Islet of Langerhans (tissue), 1 donor: ENCODE results near the gene WDR54.

Experiments
- FAIRE-seq: peaks from one replicate; lab custom pipeline; 2011; peaks lifted over from hg19 to GRCh38; lab: Jason Lieb, UNC

The WDR54 gene

GRCh38 chr2:74421221-74421870 is at the start of gene WDR54, which contains the start of gene C2orf81:
Gene WDR54, plus strand, starts transcription at chr2:74421730. Its CDS starts 424 bp downstream, at chr2:74422154.
Gene C2orf81, minus strand, starts transcription at chr2:74421619. Its CDS starts 59 bp downstream, at chr2:74421560.
- no peak for FAIRE-seq

GRCh38 chr2:74372674-74373073 is 48.9 kb upstream of the WDR54 start:
- FAIRE-seq = no peak

- no peak for FAIRE-seq
Observed at GRCh38 chr2:74373221-74373676, 48.3 kb upstream of the WDR54 start.

GRCh38 chr2:74373985-74374384 is 47.5 kb upstream of the WDR54 start:
- FAIRE-seq = no peak

- FAIRE-seq = peak; percentile 81
Observed at GRCh38 chr2:74374509-74375205, 46.9 kb upstream of the WDR54 start.

GRCh38 chr2:74375838-74376237 is 45.7 kb upstream of the WDR54 start:
- FAIRE-seq = no peak

GRCh38 chr2:74378007-74378406 is 43.5 kb upstream of the WDR54 start:
- FAIRE-seq = no peak

GRCh38 chr2:74379851-74380789 is 41.4 kb upstream of the WDR54 start, which contains the start of gene DCTN1:
Gene DCTN1, minus strand, starts transcription at chr2:74380311. Its CDS starts 274 bp downstream, at chr2:74380037.
- FAIRE-seq = no peak

GRCh38 chr2:74381751-74382150 is 39.8 kb upstream of the WDR54 start:
- FAIRE-seq = no peak

GRCh38 chr2:74383254-74383653 is 38.3 kb upstream of the WDR54 start:
- no peak for FAIRE-seq

- no peak for FAIRE-seq
Observed at GRCh38 chr2:74384051-74384450, 37.5 kb upstream of the WDR54 start.

- no peak for FAIRE-seq
Observed at GRCh38 chr2:74385396-74385795, 36.1 kb upstream of the WDR54 start.

- FAIRE-seq = no peak
Observed at GRCh38 chr2:74387346-74387745, 34.2 kb upstream of the WDR54 start.

GRCh38 chr2:74390606-74391005 is 30.9 kb upstream of the WDR54 start:
- FAIRE-seq = no peak

GRCh38 chr2:74391209-74391579 is 30.3 kb upstream of the WDR54 start:
- no peak for FAIRE-seq

- FAIRE-seq = no peak
Observed at GRCh38 chr2:74391580-74392448, 29.7 kb upstream of the WDR54 start.

GRCh38 chr2:74392449-74392743 is 29.1 kb upstream of the WDR54 start:
- FAIRE-seq = no peak

- FAIRE-seq = no peak
Observed at GRCh38 chr2:74393525-74393924, 28.0 kb upstream of the WDR54 start.

- FAIRE-seq = no peak
Observed at GRCh38 chr2:74396149-74396548, 25.4 kb upstream of the WDR54 start.

- FAIRE-seq = no peak
Observed at GRCh38 chr2:74399785-74400184, 21.7 kb upstream of the WDR54 start.

- no peak for FAIRE-seq
Observed at GRCh38 chr2:74401891-74402290, 19.6 kb upstream of the WDR54 start.

- FAIRE-seq = no peak
Observed at GRCh38 chr2:74406035-74406434, 15.5 kb upstream of the WDR54 start.
